Embryonic facial prominence (tissue), 1 donor: ENCODE results near the gene GEMIN5.
A peak's percentile ranks its signal among the peaks of the same experiment; 100 is the strongest.

Experiments used
- DNase-seq: peaks from one replicate; pipeline ENCODE4 v3.0.0-alpha.2; 2016; ENCODE audit errors: extremely low spot score

The GEMIN5 gene

DNA sequence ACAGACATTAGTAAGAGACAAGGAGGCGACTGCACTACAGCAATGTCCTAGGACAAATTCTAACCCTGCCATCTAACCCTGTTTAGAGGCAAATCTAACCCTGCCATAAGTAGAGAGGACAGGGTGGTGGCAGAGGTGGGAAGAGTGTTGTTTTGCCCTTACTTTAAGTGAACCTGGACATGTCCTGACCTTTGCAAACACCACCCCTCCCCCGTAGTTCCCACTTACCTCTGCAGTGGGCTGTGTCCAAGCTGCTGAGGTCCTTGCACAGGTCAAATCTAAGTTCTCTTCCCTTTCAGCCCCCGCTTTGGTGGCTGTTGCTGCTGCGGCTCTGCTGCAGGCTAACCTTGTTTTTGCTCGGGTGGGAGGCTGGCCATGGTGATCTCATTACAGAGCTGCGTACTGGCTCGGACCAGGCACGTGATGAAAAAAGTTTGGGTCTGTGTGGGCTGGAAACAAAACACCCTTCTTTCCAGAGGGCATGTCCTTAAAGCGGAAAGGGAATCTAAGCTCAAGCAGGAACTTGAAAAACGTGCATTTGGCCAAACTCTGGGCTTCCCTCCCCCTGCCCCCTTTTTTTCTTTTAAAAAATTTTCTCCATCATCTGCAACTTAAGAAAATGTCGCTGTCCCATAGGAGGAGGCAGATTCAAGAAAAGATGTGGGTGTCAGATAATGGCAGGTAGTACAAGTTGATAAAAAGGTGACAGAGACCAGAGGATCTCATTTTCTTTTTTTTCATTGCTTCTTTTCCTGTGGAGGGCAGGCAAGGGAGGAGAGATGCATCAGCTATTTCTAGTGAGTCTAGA is 87.6 kb downstream of the GEMIN5 start, which contains the start of gene FAXDC2:
TSS of gene FAXDC2 (minus strand) at position 349 of the 808 bp plus-strand sequence. CDS start 12,425 bp downstream, outside the sequence.
- DNase-seq: peak; percentile 48

DNA sequence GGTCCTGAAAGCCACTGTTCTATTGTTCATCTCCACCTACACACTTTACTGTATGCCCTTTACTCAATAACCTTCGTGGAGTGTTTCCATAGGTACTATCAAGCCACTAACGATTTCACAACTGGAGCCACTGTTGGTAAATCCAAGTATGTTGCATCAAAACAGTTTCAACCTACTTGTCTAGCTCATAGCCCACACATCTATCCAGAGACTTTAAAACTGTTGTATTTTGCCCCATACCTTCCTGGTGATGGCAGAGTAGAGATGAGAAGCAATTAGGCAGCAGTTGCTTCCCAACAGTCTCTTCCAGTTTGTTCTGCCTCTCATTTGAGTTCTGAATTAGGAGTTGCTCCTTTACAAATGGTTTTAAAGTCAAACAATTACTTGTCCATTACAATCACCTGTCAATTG is 88.2 kb downstream of the GEMIN5 start:
- no peak for DNase-seq

DNA sequence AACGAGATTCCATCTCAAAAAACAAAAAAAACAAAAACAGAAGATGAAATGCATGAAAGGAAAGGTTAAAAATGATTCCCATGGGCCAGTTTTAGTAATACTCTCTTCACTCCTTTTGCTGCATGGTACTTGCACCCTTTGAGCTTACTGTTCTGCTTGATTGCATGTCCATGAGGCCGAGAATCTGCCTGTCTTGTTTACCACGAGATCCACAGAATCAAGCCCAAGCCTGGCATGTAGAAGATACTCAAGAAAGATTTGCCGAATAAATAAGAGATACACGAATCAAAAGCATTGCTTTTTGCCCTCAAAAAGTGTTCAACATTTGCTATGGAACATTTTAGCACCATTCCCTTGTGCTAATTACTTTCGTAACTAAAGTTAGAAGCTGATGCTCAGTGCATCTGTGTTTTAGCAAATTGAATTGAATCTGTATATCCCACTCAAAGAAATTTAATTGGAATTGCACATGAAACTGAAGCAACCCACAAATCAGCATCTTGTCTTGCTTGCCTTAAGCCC is 88.7 kb downstream of the GEMIN5 start:
- no peak for DNase-seq

DNA sequence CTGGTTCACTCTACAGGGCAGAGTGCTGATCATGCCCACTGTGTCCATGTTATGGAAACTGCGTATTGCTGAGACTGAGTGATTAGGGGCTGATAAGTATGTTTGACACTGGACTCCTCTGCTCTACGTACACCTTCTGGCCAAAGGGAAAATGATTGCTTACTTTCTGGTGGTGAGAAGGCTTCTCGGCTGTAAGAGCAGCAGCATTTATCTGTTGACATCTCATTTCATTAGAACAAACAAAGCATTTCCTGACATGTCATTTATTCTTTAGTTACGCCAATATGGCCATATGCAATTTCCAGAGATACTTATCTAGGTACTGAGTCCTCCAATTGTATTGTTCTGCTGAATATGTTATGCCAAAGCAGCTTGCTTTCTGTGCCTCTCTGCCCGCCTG is 93.2 kb downstream of the GEMIN5 start:
- no peak for DNase-seq

DNA sequence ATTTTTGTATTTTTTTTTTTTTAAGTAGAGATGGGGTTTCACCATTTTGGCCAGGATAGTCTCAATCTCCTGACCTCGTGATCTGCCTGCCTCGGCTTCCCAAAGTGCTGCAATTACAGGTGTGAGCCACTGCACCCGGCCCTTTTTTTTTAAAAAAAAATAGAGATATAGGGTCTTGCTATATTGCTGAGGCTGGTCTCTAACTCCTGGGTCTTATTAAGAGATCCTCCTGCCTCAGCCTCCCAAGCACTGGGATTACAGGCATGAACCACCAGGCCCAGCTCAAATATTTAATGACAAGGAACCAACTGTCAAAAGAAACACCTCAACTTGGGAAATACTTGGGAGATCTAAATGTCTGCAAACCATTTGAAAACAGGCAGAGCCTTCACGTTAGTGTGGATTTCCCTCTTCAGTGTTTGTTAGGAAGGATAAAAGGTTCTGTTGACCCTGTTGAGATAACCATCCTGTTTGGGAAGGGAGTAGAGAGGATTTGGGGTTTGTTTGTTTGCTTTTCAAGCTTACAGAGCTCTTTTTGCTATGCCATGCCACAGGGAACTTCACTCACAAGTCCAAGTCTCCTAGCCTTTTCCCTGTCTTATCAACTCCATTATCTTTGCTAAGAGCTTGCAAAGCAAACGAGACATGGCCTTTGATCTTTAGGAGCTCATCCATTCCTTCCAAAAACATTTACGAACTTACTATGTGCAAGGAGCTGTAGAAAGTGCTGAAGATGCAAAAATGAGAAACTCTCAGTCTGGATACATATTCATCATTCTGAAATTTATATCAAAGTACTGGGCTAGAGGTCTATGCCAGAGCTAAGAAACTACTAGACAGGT is 95.1 kb downstream of the GEMIN5 start:
- DNase-seq: no peak

DNA sequence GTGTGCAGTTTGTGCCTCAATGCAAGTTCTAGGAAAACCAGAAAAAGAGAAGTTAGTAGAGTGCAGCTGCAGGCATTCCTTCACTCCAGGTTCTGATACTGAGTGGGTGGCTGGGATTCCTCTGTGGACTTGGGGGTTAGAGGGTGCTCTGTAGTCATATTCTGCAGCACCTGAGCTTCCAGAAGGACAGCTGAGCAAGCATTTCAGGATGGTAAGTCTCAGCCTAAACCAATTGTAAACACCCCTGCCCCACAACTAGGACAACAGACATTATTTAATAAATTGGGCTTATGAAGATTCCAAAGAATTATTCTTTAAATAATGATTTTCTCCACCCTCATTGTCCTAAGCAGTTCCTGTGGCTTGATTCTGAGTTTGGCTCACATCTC is 96.7 kb downstream of the GEMIN5 start:
- no peak for DNase-seq

DNA sequence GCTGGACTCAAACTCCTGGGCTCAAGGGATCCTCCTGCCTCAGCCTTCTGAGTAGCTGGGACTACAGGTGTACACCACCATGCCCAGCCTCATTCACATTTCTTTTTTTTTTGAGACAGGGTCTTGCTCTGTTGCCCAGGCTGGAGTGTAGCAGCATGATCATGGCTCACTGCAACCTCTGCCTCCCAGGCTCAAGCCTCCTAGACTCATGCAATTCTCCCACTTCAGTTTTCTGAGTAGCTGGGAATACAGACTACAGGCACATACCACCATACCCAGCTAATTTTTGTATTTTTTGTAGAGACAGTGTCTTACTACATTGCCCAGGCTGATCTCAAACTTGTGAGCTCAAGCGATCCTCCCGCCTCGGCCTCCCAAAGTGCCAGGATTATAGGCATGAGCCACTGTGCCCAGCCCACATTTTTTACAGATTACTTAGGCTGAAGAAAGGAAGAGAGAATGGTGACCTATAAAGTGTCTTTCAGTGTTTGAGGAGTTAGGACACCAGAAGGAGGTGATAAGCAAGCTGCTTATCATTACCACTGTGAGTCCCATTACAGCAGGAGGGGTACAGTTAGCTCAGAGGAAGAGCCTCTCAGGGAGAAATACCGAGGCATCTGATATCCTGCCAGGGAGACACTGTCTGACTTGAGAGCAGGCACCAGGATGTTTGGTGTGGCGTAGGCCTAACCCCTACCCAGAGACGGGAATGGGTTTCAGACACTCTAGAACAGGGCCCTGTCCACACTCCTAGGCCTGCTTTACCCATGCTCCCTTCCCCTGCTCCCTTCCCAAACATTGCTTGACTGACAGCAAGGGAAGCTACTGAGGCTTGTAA is 97.4 kb downstream of the GEMIN5 start:
- no peak for DNase-seq
